CD4-positive, alpha-beta T cell treated with Interleukin-15 for 4 hours (primary cell): Measurements from ENCODE around the gene SULT1E1.

ENCODE experiments used
- DNase-seq: peaks from one replicate; pipeline ENCODE4 v3.0.0-alpha.2; 2020; ENCODE audit warnings: low spot score

Gene SULT1E1

GRCh38 chr4:69860052-69860451, at the start of gene SULT1E1:
Gene SULT1E1 (minus strand): TSS chr4:69860145. CDS start chr4:69857644, 2,501 bp downstream.
- no peak for DNase-seq

GRCh38 chr4:69909195-69909594, 49.2 kb upstream of the SULT1E1 start:
- no peak for DNase-seq

- no peak for DNase-seq
These were observed 47.2 kb upstream of the SULT1E1 start for GRCh38 chr4:69907151-69907550.

GRCh38 chr4:69896530-69897116, 36.7 kb upstream of the SULT1E1 start:
- no peak for DNase-seq

GRCh38 chr4:69894721-69895120, 34.8 kb upstream of the SULT1E1 start:
- no peak for DNase-seq

GRCh38 chr4:69894186-69894585, 34.2 kb upstream of the SULT1E1 start:
- DNase-seq, result no peak

GRCh38 chr4:69888336-69888735, 28.4 kb upstream of the SULT1E1 start:
- no peak for DNase-seq

- no peak for DNase-seq
These were observed 22.2 kb upstream of the SULT1E1 start for GRCh38 chr4:69882150-69882549.

- DNase-seq, result peak; percentile 27
These were observed 21.3 kb upstream of the SULT1E1 start for GRCh38 chr4:69881173-69881773.

GRCh38 chr4:69878250-69878649, 18.3 kb upstream of the SULT1E1 start:
- no peak for DNase-seq

- no peak for DNase-seq
These were observed 17.5 kb upstream of the SULT1E1 start for GRCh38 chr4:69877453-69877852.

GRCh38 chr4:69876071-69876470, 16.1 kb upstream of the SULT1E1 start:
- DNase-seq, result no peak

- DNase-seq, result no peak
These were observed 15.6 kb upstream of the SULT1E1 start for GRCh38 chr4:69875576-69875975.

- no peak for DNase-seq
These were observed 14.6 kb upstream of the SULT1E1 start for GRCh38 chr4:69874507-69874906.

GRCh38 chr4:69861756-69862155, 1.8 kb upstream of the SULT1E1 start:
- DNase-seq, result no peak

GRCh38 chr4:69860521-69861298, 765 bp upstream of the SULT1E1 start:
- DNase-seq, result no peak

- DNase-seq, result no peak
These were observed 732 bp downstream of the SULT1E1 start for GRCh38 chr4:69859140-69859685.

- no peak for DNase-seq
These were observed 1.3 kb downstream of the SULT1E1 start for GRCh38 chr4:69858690-69859089.

- DNase-seq, result no peak
These were observed 4.1 kb downstream of the SULT1E1 start for GRCh38 chr4:69855822-69856221.

- no peak for DNase-seq
These were observed 10.0 kb downstream of the SULT1E1 start for GRCh38 chr4:69849969-69850368.

- DNase-seq, result no peak
These were observed 10.6 kb downstream of the SULT1E1 start for GRCh38 chr4:69849297-69849696.

- DNase-seq, result no peak
These were observed 11.9 kb downstream of the SULT1E1 start for GRCh38 chr4:69848028-69848427.

- DNase-seq, result no peak
These were observed 16.0 kb downstream of the SULT1E1 start for GRCh38 chr4:69843932-69844331.
